Erythroblast (primary cell): ENCODE measurements around the gene E2F1.

Experiments
- GATA1 ChIP-seq: IDR thresholded peaks from 2 replicates; pipeline ENCODE4 v1.6.1; 2011; ENCODE audit warnings: low read depth, mild to moderate bottlenecking, control low read depth, low read length, moderate library complexity
- POLR2A ChIP-seq: IDR thresholded peaks from 2 replicates; pipeline ENCODE4 v1.6.1; 2011; ENCODE audit warnings: mild to moderate bottlenecking, low read length

DNA sequence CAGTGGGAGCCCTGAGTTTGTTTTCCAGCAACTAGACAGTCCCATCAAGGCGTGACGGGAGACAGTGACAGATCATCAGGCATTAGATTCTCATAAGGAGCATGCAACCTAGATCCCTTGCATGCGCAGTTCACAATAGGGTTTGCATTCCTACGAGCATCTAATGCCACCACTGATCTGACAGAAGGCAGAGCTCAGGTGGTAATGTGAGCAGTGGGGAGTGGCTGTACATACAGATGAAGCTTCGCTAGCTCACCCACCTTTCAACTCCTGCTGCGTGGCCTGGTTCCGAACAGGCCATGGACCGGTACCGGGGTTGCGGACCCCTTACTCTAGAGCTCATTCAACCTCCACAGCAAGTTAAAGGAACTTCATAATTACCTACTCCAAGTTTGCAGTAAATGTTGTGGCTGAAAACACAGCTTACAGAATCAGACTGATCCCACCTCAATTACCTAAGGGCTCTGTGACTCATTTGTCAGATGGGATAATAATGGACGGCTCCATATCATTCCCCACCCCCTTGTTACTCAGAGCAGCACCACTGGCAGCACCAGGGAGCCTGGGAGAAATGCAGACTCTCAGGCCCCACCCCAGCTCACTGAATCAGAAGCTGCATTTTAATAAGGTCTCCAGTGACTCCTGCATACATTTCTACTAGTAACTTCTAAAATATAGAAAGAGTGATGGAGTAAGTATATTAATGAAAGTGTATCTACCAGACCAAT is 18.2 kb upstream of the E2F1 start:
- TF ChIP-seq POLR2A (no peak), GATA1 (no peak)
